SH-SY5Y (cell line): ENCODE results near the gene RBM17.

Source experiments
- GATA2 ChIP-seq: IDR thresholded peaks from 2 replicates; pipeline ENCODE4 v1.6.1; 2011; ENCODE audit warnings: mild to moderate bottlenecking, low read depth, low read length
- GATA3 ChIP-seq: IDR thresholded peaks from 2 replicates; pipeline ENCODE4 v1.6.1; 2011; ENCODE audit warnings: low read depth, mild to moderate bottlenecking, low read length, moderate library complexity

DNA sequence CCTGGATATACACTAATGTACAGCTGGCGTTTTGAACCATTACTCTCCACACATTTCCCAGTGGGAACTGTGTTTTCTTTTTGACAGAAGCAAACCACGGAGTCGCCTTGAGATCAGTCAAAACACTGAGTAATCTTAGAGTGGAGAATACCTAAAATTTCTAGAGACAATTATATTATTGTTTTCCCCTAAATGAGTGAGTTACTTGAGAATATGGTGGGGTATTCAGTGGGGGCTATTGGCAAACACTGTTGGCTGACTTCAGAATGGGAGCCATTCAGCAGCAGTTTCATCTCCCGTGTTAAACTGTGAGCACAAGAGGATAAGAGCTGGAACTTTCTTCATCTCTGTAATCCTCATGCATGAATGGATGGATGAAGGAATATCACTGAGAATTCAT is 32.9 kb upstream of the RBM17 start:
- TF ChIP-seq GATA2, result no peak
- no peak for TF ChIP-seq GATA3
